SK-N-SH treated with all-trans-retinoic acid at 6 μM for 48 hours (cell line): ENCODE results near the gene PBX1.

ENCODE experiments used
- ARNTL ChIP-seq: fragments of 450-650 bp; formaldehyde crosslinking; IDR thresholded peaks from 2 replicates; pipeline ENCODE4 v1.5.0; 2020; ENCODE audit warnings: low read depth, mild to moderate bottlenecking, moderate library complexity, borderline replicate concordance
- CREB5 ChIP-seq: fragments of 250-450 bp; sonication (Bioruptor Pico); IDR thresholded peaks from 2 replicates; pipeline ENCODE4 v1.5.1; 2020; ENCODE audit warnings: low read depth, mild to moderate bottlenecking, moderate library complexity
- CSRNP3 ChIP-seq: fragments of 250-450 bp; sonication (Bioruptor Pico); IDR thresholded peaks from 2 replicates; pipeline ENCODE4 v1.5.1; 2021; ENCODE audit warnings: mild to moderate bottlenecking, moderate library complexity
- ESRRG ChIP-seq: fragments of 250-450 bp; sonication (Bioruptor Pico); IDR thresholded peaks from 2 replicates; pipeline ENCODE4 v1.6.1; 2021; ENCODE audit warnings: mild to moderate bottlenecking
- ISL1 ChIP-seq: fragments of 250-450 bp; sonication (Bioruptor Pico); IDR thresholded peaks from 2 replicates; pipeline ENCODE4 v2.1.2; 2022; ENCODE audit warnings: mild to moderate bottlenecking, moderate library complexity
- OSR1 ChIP-seq: fragments of 250-450 bp; sonication (Bioruptor Pico); IDR thresholded peaks from 2 replicates; pipeline ENCODE4 v1.8.0; 2022; ENCODE audit warnings: moderate library complexity, mild to moderate bottlenecking, inconsistent platforms
- PATZ1 ChIP-seq: fragments of 250-450 bp; sonication (Bioruptor Pico); IDR thresholded peaks from 2 replicates; pipeline ENCODE4 v1.8.0; 2020; ENCODE audit warnings: mild to moderate bottlenecking, moderate library complexity, borderline replicate concordance
- RARB ChIP-seq: fragments of 250-450 bp; sonication (Bioruptor Pico); IDR thresholded peaks from 2 replicates; pipeline ENCODE4 v1.8.0; 2021; ENCODE audit warnings: mild to moderate bottlenecking, moderate library complexity
- TCF4 ChIP-seq: fragments of 250-450 bp; sonication (Bioruptor Pico); IDR thresholded peaks from 2 replicates; pipeline ENCODE4 v1.8.0; 2021; ENCODE audit warnings: mild to moderate bottlenecking, moderate library complexity, borderline replicate concordance
- ZFP3 ChIP-seq: fragments of 250-450 bp; sonication (Bioruptor Pico); IDR thresholded peaks from 2 replicates; pipeline ENCODE4 v1.5.0; 2020; ENCODE audit warnings: mild to moderate bottlenecking, moderate library complexity
- ZNF8 ChIP-seq: fragments of 450-650 bp; formaldehyde crosslinking; IDR thresholded peaks from 2 replicates; pipeline ENCODE4 v1.5.0; 2020; ENCODE audit warnings: mild to moderate bottlenecking, moderate library complexity

GRCh38 chr1:164688791-164689190, 129.8 kb downstream of the PBX1 start:
- no peak for TF ChIP-seq CSRNP3 (CRISPR knock-in tag)
- no peak for TF ChIP-seq ARNTL (CRISPR knock-in tag)
- TF ChIP-seq ZNF8 (CRISPR knock-in tag), result no peak
- no peak for TF ChIP-seq CREB5 (CRISPR knock-in tag)
- no peak for TF ChIP-seq PATZ1 (CRISPR knock-in tag)
- no peak for TF ChIP-seq ZFP3 (CRISPR knock-in tag)
- no peak for TF ChIP-seq ISL1 (CRISPR knock-in tag)
- no peak for TF ChIP-seq RARB (CRISPR knock-in tag)
- no peak for TF ChIP-seq OSR1 (CRISPR knock-in tag)
- no peak for TF ChIP-seq TCF4 (CRISPR knock-in tag)
- no peak for TF ChIP-seq ESRRG (CRISPR knock-in tag)
